Lower leg skin (tissue), 3 donors: ENCODE data around the gene GALNT7.

Experiments
- CTCF ChIP-seq, 3 donors: fragments of 450-650 bp; IDR thresholded peaks; one replicate each; pipeline ENCODE4 v1.5.1; 2016; ENCODE audit warnings: antibody characterized with exemption in 3 of 3, mild to moderate bottlenecking in 3 of 3, moderate library complexity in 2 of 3
- POLR2A ChIP-seq, 2 donors: fragments of 450-650 bp; IDR thresholded peaks; one replicate each; pipeline ENCODE4 v1.6.1; 2016 to 2017; ENCODE audit warnings: antibody characterized with exemption in 2 of 2, mild to moderate bottlenecking in 1 of 2, moderate library complexity in 1 of 2

- TF ChIP-seq CTCF (IDR thresholded peaks at IDR 0.05) (no peak), POLR2A (IDR thresholded peaks at IDR 0.05) (no peak)
Measured at GRCh38 chr4:173217727-173218126, 49.1 kb downstream of the GALNT7 start.
